NCI-H446 (cell line): Measurements from ENCODE around the gene TMEM98.
"Not testable (repeated sequence)": the region's sequence is repeated elsewhere in the genome, so short reads cannot be mapped to it uniquely, and the experiment has no call there.

Experiments
- DNase-seq, 2 experiments: peaks; one replicate each; lab custom pipeline; 2025; lab: John Stamatoyannopoulos, UW

The TMEM98 gene

GRCh38 chr17:32915245-32915644 is 12.7 kb upstream of the TMEM98 start:
- DNase-seq, result no peak

- DNase-seq, result no peak
Measured at GRCh38 chr17:32916134-32916533, 11.8 kb upstream of the TMEM98 start.

- no peak for DNase-seq
Measured at GRCh38 chr17:32917081-32917480, 10.9 kb upstream of the TMEM98 start.

GRCh38 chr17:32917842-32918241 is 10.1 kb upstream of the TMEM98 start:
- no peak for DNase-seq

- not testable (repeated sequence) for DNase-seq
Measured at GRCh38 chr17:32919876-32920275, 8.1 kb upstream of the TMEM98 start.

GRCh38 chr17:32920293-32920692 is 7.7 kb upstream of the TMEM98 start:
- DNase-seq, result no peak

- DNase-seq, result no peak
Measured at GRCh38 chr17:32921017-32921416, 6.9 kb upstream of the TMEM98 start.

- not testable (repeated sequence) for DNase-seq
Measured at GRCh38 chr17:32923905-32924304, 4.0 kb upstream of the TMEM98 start.

GRCh38 chr17:32926183-32926582 is 1.8 kb upstream of the TMEM98 start:
- no peak for DNase-seq

GRCh38 chr17:32926789-32927188 is 1.2 kb upstream of the TMEM98 start:
- DNase-seq, result not testable (repeated sequence)

GRCh38 chr17:32927201-32927723 is 691 bp upstream of the TMEM98 start:
- no peak for DNase-seq

GRCh38 chr17:32928586-32929535 is 908 bp downstream of the TMEM98 start:
- DNase-seq, result no peak

- DNase-seq, result no peak
Measured at GRCh38 chr17:32929588-32929987, 1.6 kb downstream of the TMEM98 start.

- no peak for DNase-seq
Measured at GRCh38 chr17:32930512-32930911, 2.6 kb downstream of the TMEM98 start.

GRCh38 chr17:32931686-32932085 is 3.7 kb downstream of the TMEM98 start:
- no peak for DNase-seq

GRCh38 chr17:32933881-32934280 is 5.9 kb downstream of the TMEM98 start:
- no peak for DNase-seq

GRCh38 chr17:32935726-32936125 is 7.8 kb downstream of the TMEM98 start:
- no peak for DNase-seq

- DNase-seq, result no peak
Measured at GRCh38 chr17:32936186-32936893, 8.4 kb downstream of the TMEM98 start.

- DNase-seq, result peak in 1 of 2 experiments; percentile 45
Measured at GRCh38 chr17:32936894-32937500, 9.0 kb downstream of the TMEM98 start.

GRCh38 chr17:32940706-32941390 is 12.9 kb downstream of the TMEM98 start:
- no peak for DNase-seq

- DNase-seq, result no peak
Measured at GRCh38 chr17:32941419-32942032, 13.6 kb downstream of the TMEM98 start.
